ENCODE results near the gene MYL10. TPM values are rescaled to one million over a fixed set of nuclear protein-coding genes. Genes with fewer than 3 reads are reported as not detected.

The MYL10 gene
- total and polyA plus RNA-seq, 10 of the 15 experiments (the other 5 are each of a cell fraction or from before 2014, with no cell fraction given): not detected

GRCh38 chr7:101615446-101615845, 13.7 kb downstream of the MYL10 start:
- BruUV-seq (replicated peaks): no TSS peak
- Histone ChIP-seq H4K20me1 (ENCODE audit: control insufficient read depth, insufficient read depth) (no peaks in the 10 kb centered on the region), H3K4me1 (ENCODE audit: control insufficient read depth, insufficient read depth, low read length) (no peaks in the 10 kb centered on the region), H3K4me2 (ENCODE audit: control insufficient read depth, insufficient read depth) (no peak overlapping the region), H2AFZ (ENCODE audit: control insufficient read depth, low read depth, low read length) (no peak overlapping the region), H3K36me3 (ENCODE audit: control insufficient read depth in 2 of 2, insufficient read depth in 2 of 2, low read length in 1 of 2) (no peaks in the 10 kb centered on the region), H3K9me3 (replicated peaks; ENCODE audit: control insufficient read depth, insufficient read depth, low read length) (no peaks in the 10 kb centered on the region), H3K9ac (ENCODE audit: control insufficient read depth, insufficient read depth, low read length) (no peak overlapping the region), H3K27me3 (replicated peaks in 1 of 2; ENCODE audit: control insufficient read depth in 2 of 2, insufficient read depth in 2 of 2, low read length in 1 of 2) (no peaks in the 10 kb centered on the region; a peak in 1 of 4 replicates), H3K4me3 (no peak overlapping the region), H3K79me2 (ENCODE audit: control insufficient read depth, insufficient read depth, low read length) (no peaks in the 10 kb centered on the region), H3K27ac (ENCODE audit: control insufficient read depth, insufficient read depth) (no peak overlapping the region)
- FAIRE-seq (no peak), ATAC-seq (no peak), DNase-seq (ENCODE audit: low read depth, low spot score) (no peak)
- ChIA-PET SMC1A (ENCODE audit: uncharacterized antibody, unreplicated experiment) (no interaction called here), RAD21 (ENCODE audit: unreplicated experiment) (interaction anchor here (0.7 kb wide), 1 partner anchor 615 kb away, joined by 3 read pairs; no protein-coding TSS in a partner anchor), POLR2A (interaction anchor here (0.7 kb wide), 1 partner anchor 16 kb away, joined by 3 read pairs; no protein-coding TSS in a partner anchor), CTCF (no interaction called here)
- intact Hi-C loops (cut with micrococcal nuclease; ENCODE audit: unreplicated experiment) (no loop called here), in situ Hi-C loops (cut with MboI) (no loop called here)
- TF ChIP-seq RUNX3 (IDR thresholded peaks at IDR 0.05; ENCODE audit: low read length) (no peak), ASH2L (IDR thresholded peaks at IDR 0.05; ENCODE audit: borderline replicate concordance, low read depth) (no peak), BACH1 (IDR thresholded peaks at IDR 0.05; ENCODE audit: borderline replicate concordance) (no peak), ZNF687 (IDR thresholded peaks at IDR 0.05) (no peak), IKZF2 (IDR thresholded peaks at IDR 0.05) (no peak), PML (IDR thresholded peaks at IDR 0.05; ENCODE audit: low read length) (no peak), BCL3 (IDR thresholded peaks at IDR 0.05; ENCODE audit: borderline replicate concordance, insufficient read depth, low read depth, low read length, poor library complexity, severe bottlenecking) (no peak), KLF5 (IDR thresholded peaks at IDR 0.05; ENCODE audit: partially characterized antibody) (no peak), PKNOX1 (IDR thresholded peaks at IDR 0.05) (no peak)
- 35% methylated on average over 8 of the region's 8 CpGs for WGBS (ENCODE audit: insufficient coverage, insufficient replicate concordance, low lambda C conversion rate, missing lambda C conversion rate)
